22Rv1 (cell line): Measurements from ENCODE around the gene REV1.

Source experiments
- ZFX ChIP-seq: fragments of 450-650 bp; IDR thresholded peaks from 2 replicates; pipeline ENCODE4 v1.6.1; 2017; ENCODE audit warnings: antibody characterized with exemption, borderline replicate concordance
- TF ChIP-seq, protein P1 (sequence below): fragments of 450-650 bp; IDR thresholded peaks from 2 replicates; pipeline ENCODE4 v1.5.1; 2017; ENCODE audit warnings: mild to moderate bottlenecking

DNA sequence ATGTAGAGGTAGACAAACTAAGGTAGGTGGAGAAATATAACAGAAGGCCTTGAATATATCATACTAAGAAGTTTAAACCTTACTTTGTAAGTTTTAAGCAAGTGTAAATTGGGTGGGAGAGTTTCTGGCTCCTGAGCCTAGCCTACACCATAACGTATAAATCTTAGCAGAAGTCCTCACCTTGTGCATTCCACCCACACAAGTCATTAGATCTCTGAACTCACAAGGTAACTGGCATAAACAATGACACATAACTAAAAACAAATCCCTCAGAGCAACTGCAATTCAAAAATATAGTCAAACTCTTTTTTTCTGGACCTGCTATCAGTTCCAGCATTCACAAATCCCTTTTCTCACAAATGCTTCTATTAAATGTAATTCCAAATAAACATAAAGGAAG is 9.4 kb downstream of the REV1 start:
- TF ChIP-seq, protein P1, sequence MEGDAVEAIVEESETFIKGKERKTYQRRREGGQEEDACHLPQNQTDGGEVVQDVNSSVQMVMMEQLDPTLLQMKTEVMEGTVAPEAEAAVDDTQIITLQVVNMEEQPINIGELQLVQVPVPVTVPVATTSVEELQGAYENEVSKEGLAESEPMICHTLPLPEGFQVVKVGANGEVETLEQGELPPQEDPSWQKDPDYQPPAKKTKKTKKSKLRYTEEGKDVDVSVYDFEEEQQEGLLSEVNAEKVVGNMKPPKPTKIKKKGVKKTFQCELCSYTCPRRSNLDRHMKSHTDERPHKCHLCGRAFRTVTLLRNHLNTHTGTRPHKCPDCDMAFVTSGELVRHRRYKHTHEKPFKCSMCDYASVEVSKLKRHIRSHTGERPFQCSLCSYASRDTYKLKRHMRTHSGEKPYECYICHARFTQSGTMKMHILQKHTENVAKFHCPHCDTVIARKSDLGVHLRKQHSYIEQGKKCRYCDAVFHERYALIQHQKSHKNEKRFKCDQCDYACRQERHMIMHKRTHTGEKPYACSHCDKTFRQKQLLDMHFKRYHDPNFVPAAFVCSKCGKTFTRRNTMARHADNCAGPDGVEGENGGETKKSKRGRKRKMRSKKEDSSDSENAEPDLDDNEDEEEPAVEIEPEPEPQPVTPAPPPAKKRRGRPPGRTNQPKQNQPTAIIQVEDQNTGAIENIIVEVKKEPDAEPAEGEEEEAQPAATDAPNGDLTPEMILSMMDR, result no peak
- no peak for TF ChIP-seq ZFX
